Measurements from ENCODE around the gene LIN9.
"Not testable (repeated sequence)": the region's sequence is repeated elsewhere in the genome, so short reads cannot be mapped to it uniquely, and the experiment has no call there.

LIN9 gene

GRCh38 chr1:226308723-226309397 is at the start of gene LIN9:
Gene LIN9, minus strand, starts transcription at chr1:226309164. Its CDS starts 25 bp downstream, at chr1:226309139.
- in situ Hi-C loops (cut with MboI; ENCODE audit: low sequenced_read_pairs) = no loop called here

GRCh38 chr1:226357416-226357815 is 48.5 kb upstream of the LIN9 start:
- in situ Hi-C loops (cut with MboI; ENCODE audit: low sequenced_read_pairs) = no loop called here

- in situ Hi-C loops (cut with MboI; ENCODE audit: low sequenced_read_pairs) = no loop called here
Measured at GRCh38 chr1:226355669-226356551, 46.9 kb upstream of the LIN9 start.

GRCh38 chr1:226355016-226355415 is 46.1 kb upstream of the LIN9 start:
- in situ Hi-C loops (cut with MboI; ENCODE audit: low sequenced_read_pairs) = no loop called here

- in situ Hi-C loops (cut with MboI; ENCODE audit: low sequenced_read_pairs) = no loop called here
Measured at GRCh38 chr1:226353698-226354525, 44.9 kb upstream of the LIN9 start.

GRCh38 chr1:226351709-226352108 is 42.7 kb upstream of the LIN9 start:
- in situ Hi-C loops (cut with MboI; ENCODE audit: low sequenced_read_pairs) = no loop called here

- in situ Hi-C loops (cut with MboI; ENCODE audit: low sequenced_read_pairs) = no loop called here
Measured at GRCh38 chr1:226350519-226350865, 41.5 kb upstream of the LIN9 start.

- in situ Hi-C loops (cut with MboI; ENCODE audit: low sequenced_read_pairs) = no loop called here
Measured at GRCh38 chr1:226349801-226350518, 41.0 kb upstream of the LIN9 start.

- in situ Hi-C loops (cut with MboI; ENCODE audit: low sequenced_read_pairs) = no loop called here
Measured at GRCh38 chr1:226349081-226349480, 40.1 kb upstream of the LIN9 start.

GRCh38 chr1:226344441-226345259 is 35.7 kb upstream of the LIN9 start:
- in situ Hi-C loops (cut with MboI; ENCODE audit: low sequenced_read_pairs) = no loop called here

- in situ Hi-C loops (cut with MboI; ENCODE audit: low sequenced_read_pairs) = no loop called here
Measured at GRCh38 chr1:226342656-226343055, 33.7 kb upstream of the LIN9 start.

GRCh38 chr1:226340111-226340510 is 31.1 kb upstream of the LIN9 start:
- in situ Hi-C loops (cut with MboI; ENCODE audit: low sequenced_read_pairs) = not testable (repeated sequence)

- in situ Hi-C loops (cut with MboI; ENCODE audit: low sequenced_read_pairs) = no loop called here
Measured at GRCh38 chr1:226337276-226337875, 28.4 kb upstream of the LIN9 start.

- in situ Hi-C loops (cut with MboI; ENCODE audit: low sequenced_read_pairs) = no loop called here
Measured at GRCh38 chr1:226335661-226336060, 26.7 kb upstream of the LIN9 start.

- in situ Hi-C loops (cut with MboI; ENCODE audit: low sequenced_read_pairs) = no loop called here
Measured at GRCh38 chr1:226332947-226333346, 24.0 kb upstream of the LIN9 start.

GRCh38 chr1:226329237-226329636 is 20.3 kb upstream of the LIN9 start:
- in situ Hi-C loops (cut with MboI; ENCODE audit: low sequenced_read_pairs) = loop anchor here (10.0 kb wide), 1 partner anchor 204 kb away; no protein-coding TSS in a partner anchor

GRCh38 chr1:226327761-226328162 is 18.8 kb upstream of the LIN9 start:
- in situ Hi-C loops (cut with MboI; ENCODE audit: low sequenced_read_pairs) = loop anchor here (10.0 kb wide), 1 partner anchor 203 kb away; no protein-coding TSS in a partner anchor

- in situ Hi-C loops (cut with MboI; ENCODE audit: low sequenced_read_pairs) = loop anchor here (10.0 kb wide), 1 partner anchor 200 kb away; no protein-coding TSS in a partner anchor
Measured at GRCh38 chr1:226325178-226325577, 16.2 kb upstream of the LIN9 start.

- in situ Hi-C loops (cut with MboI; ENCODE audit: low sequenced_read_pairs) = loop anchor here (10.0 kb wide), 1 partner anchor 200 kb away; no protein-coding TSS in a partner anchor
Measured at GRCh38 chr1:226324479-226324878, 15.5 kb upstream of the LIN9 start.
